HFF-Myc (cell line): ENCODE results near the gene CMBL.

ENCODE experiments used
- DNase-seq: peaks from one replicate; pipeline ENCODE4 v3.0.0-alpha.2; 2011; ENCODE audit warnings: low read depth; ENCODE audit errors: extremely low read depth
- H3K4me3 ChIP-seq: replicated peaks from 2 replicates; pipeline ENCODE4 v1.5.1; 2011; ENCODE audit warnings: low read depth, mild to moderate bottlenecking, control low read depth, low read length
- TF ChIP-seq, protein P1 (sequence below): IDR thresholded peaks from 2 replicates; pipeline ENCODE4 v1.5.1; 2012; ENCODE audit warnings: mild to moderate bottlenecking, low read depth, low read length, control low read depth; ENCODE audit errors: missing control alignments

The CMBL gene

GRCh38 chr5:10244342-10244944 lies 63.3 kb downstream of the CMBL start:
- TF ChIP-seq, protein P1, sequence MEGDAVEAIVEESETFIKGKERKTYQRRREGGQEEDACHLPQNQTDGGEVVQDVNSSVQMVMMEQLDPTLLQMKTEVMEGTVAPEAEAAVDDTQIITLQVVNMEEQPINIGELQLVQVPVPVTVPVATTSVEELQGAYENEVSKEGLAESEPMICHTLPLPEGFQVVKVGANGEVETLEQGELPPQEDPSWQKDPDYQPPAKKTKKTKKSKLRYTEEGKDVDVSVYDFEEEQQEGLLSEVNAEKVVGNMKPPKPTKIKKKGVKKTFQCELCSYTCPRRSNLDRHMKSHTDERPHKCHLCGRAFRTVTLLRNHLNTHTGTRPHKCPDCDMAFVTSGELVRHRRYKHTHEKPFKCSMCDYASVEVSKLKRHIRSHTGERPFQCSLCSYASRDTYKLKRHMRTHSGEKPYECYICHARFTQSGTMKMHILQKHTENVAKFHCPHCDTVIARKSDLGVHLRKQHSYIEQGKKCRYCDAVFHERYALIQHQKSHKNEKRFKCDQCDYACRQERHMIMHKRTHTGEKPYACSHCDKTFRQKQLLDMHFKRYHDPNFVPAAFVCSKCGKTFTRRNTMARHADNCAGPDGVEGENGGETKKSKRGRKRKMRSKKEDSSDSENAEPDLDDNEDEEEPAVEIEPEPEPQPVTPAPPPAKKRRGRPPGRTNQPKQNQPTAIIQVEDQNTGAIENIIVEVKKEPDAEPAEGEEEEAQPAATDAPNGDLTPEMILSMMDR, result no peak
- DNase-seq, result no peak
- H3K4me3 ChIP-seq, result no peak overlapping the region

DNA sequence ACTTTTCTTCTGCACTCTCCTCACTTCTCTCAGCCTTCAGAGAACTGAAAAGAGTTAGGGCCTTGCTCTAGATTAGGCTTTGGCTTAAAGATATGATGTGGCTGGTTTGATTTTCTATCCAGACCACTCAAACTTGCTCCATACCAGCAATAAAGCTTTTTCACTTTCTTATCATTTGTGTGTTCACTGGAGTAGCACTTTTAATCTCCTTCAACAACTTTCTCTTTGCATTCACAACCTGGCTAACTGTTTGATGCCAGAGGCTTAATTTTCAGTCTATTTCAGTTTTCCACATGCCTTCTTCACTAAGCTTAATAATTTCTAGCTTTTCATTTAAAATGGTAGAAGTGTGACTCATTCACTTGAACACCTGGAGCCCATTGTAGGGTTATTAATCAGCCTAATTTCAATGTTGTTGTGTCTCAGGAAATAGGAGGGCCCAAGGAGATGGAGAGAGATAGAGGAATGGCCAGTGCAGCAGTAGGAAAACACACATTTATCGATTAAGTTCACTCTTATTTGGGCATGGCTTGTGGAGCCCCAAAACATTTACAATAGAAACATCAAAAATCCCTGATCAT lies 64.0 kb downstream of the CMBL start:
- no peak overlapping the region for H3K4me3 ChIP-seq
- DNase-seq, result no peak
- TF ChIP-seq, protein P1, result no peak

GRCh38 chr5:10235350-10235749 lies 72.4 kb downstream of the CMBL start:
- no peak for DNase-seq
- TF ChIP-seq, protein P1, result no peak
- no peak overlapping the region for H3K4me3 ChIP-seq

DNA sequence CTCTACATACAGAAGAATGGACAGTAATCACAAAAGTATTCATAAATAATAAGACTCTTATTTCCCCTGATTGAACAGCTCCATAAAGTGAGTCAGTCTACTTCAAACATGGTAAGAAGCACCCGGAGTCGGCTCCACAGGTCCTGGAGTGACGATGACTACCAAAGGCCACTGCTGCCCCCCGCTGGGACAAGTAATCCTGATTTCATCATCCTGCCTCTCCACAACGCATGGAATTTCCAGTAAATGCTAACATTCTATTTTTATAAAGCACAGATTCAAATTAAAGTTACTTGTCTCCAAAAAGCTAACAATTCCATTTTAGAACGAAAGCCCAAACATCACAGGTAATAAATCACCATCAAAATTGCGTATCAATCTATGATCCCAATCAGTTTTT lies 74.2 kb downstream of the CMBL start:
- TF ChIP-seq, protein P1, result peak; percentile 49
- no peak overlapping the region for H3K4me3 ChIP-seq
- DNase-seq, result peak; percentile 57

DNA sequence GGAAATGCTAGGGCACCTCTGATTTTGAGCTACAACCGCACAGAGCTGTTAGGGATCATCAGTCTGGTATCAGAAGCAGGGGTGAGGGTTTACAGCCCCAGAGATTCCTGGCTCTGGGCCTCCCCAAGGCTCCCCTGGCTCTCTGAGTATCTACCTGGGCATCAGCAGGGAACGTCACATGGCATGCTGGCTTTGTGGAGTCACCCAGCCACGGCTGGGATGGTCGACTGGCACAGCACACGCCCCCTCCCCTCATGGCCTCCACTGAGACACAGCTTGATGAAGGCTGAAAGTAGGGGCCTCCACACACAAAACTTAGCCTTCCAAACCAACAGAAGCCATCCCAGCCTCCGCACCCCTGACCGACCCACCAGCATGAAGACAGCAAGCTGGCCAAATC lies 74.7 kb downstream of the CMBL start:
- DNase-seq, result no peak
- TF ChIP-seq, protein P1, result no peak
- H3K4me3 ChIP-seq, result no peak overlapping the region

- no peak overlapping the region for H3K4me3 ChIP-seq
- TF ChIP-seq, protein P1, result no peak
- DNase-seq, result no peak
Observed at GRCh38 chr5:10232386-10232785, 75.3 kb downstream of the CMBL start.
